ENCODE measurements around the gene AGFG2. TPM values are rescaled to one million over a fixed set of nuclear protein-coding genes. Genes with fewer than 3 reads are reported as not detected.

AGFG2 gene
- total and polyA plus RNA-seq, 2 donors: 9.9 to 36.6 TPM

DNA sequence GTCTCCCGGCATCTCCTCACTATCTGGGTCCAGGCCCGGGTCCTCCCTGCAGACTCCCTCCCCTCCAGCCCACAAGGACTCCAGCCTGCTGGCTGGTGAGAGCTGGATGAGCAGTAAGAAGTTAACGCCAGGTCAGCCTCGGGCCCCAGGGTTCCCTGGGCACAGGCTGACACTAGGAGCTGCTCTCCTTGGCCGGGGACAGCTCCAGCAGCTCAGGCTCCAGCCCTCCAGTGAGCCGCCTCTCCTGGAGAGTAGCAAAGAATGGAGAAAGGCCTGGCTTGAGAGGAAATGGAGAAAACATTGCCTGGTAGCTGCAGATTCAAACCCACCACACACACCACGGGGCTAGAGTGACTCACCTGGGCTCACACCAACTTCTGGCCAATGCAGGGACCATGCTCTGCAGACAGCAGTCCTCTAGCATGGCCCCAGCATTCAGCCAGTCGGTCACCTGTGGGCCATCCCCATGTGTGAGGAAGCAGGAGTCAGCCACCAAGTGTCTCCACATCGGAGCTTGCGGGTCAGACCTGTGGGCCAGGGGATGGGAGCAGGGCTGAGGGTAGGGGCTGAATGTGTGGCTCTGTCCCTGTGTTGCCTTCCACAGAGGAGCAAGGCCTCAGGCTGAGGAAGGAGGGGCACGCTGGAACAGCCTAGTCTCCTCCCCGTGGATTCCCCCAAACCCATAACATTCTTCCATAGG, 28.2 kb downstream of the AGFG2 start:
- H3K36me3 ChIP-seq (ENCODE audit: insufficient read depth): no peaks in the 10 kb centered on the region
- no peak overlapping the region for H3K4me3 ChIP-seq (ENCODE audit: low read depth, low read length)
- H3K27ac ChIP-seq (ENCODE audit: low read depth): no peak overlapping the region
- no peak for DNase-seq (ENCODE audit: extremely low spot score)
- H3K4me1 ChIP-seq (ENCODE audit: insufficient read depth): no peaks in the 10 kb centered on the region
- 64% methylated on average over 12 of the region's 12 CpGs for WGBS

DNA sequence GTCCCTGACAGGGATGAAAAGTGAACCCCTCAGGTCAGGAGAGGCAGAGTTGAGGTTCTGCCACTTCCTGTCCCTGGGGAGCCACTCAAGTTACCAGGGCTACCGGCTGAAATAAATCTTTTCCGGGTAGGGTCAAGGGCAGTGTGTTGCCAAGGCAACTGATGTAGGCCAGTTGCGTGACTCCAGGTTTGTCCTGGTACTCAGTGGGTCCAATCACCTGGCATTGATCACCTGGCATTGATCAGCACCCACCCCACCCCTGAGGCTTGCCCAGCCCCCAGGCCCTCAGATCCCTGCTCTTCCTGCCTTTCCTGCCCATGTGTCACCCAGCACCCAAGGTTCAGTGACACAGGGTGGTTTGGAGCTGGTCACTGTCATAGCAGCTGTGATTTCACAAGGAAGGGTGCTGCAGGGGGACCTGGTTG, 28.8 kb downstream of the AGFG2 start:
- 53% methylated on average over 3 of the region's 3 CpGs for WGBS
- Histone ChIP-seq H3K36me3 (ENCODE audit: insufficient read depth) (no peaks in the 10 kb centered on the region), H3K27ac (ENCODE audit: low read depth) (no peak overlapping the region), H3K4me3 (ENCODE audit: low read depth, low read length) (no peak overlapping the region), H3K4me1 (ENCODE audit: insufficient read depth) (no peaks in the 10 kb centered on the region)
- no peak for DNase-seq (ENCODE audit: extremely low spot score)

DNA sequence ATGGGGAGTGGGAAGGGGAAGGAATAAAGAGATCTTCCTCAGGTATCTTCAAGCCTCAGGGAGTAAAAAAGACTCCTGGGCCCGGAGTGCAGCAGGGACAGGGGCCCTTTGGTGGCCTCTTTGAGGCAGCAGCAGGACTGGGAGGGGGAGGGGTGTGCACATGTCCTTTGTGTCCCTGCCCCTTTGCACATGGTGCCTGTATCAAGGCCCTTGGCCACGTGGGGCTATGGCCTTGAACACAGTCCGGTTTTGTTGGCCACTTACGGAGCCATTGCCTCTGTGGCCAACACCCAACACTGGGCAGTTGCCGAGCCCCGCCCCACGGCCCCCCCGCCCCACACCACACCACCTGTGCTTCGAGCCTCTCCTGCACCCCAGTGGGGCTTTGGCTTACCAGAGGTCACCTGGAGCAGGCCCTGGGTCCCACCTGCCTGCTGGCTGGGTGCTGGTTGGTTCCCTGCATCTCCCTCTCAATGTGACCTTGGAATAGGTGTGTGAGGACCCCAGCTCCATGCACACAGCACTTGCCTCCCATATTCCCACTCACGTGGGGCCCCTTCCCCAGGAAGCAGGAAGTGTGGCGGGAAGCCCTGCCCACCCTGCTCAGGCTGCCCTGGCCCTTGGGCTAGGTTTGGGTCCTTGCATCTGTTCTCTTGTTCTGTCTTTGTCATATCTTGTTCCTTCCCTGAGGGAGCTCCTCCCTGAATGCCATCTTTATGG, 29.3 kb downstream of the AGFG2 start:
- Histone ChIP-seq H3K4me1 (ENCODE audit: insufficient read depth) (no peaks in the 10 kb centered on the region), H3K4me3 (ENCODE audit: low read depth, low read length) (no peak overlapping the region), H3K27ac (ENCODE audit: low read depth) (no peak overlapping the region), H3K36me3 (ENCODE audit: insufficient read depth) (no peaks in the 10 kb centered on the region)
- WGBS: 75% methylated on average over 11 of the region's 11 CpGs
- DNase-seq (ENCODE audit: extremely low spot score): no peak

DNA sequence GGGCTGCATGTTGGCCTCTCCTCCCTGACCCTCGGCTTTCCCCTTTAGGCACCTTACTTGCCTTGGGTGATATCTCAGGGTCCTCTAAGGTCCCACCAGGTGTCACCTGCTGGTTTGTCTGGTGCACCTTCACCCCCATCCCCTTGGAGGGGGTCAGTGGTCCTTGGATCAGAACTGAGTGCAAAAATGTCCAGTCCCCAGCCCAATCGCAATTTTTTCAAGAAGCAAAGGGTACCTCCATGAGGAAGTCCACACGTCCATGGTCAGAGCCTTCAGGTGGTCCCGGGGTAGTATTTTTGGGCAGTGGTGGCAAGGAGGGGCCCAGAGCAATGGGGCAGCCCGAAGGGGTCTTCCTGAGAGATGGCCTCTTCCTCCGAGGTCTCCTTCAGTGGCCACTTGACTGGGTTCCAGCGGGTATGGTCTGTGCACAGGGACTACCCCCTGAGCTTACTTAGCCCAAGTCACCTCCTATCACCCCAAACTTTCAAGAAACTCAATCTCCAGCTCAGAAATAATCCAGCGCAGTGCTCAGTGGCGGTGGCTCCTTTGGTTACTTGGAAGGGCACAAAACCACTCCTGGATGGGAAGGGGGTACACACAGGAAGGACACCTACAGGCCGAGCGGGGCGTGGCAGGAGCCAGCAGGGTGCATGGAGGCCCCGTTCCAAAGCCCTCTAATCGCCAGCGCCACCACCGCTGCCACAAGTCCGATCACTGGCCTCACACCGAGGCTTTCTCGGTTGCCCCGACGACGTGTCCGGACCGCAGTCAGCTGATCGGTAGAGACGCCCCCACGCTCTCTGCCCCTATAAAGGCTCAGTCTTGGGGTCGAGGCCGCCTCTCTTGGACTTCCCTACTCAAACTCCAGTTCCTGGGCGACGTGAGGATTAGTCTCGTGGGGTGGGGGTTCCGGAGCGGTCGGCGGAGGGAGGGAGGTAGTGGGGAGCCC, 30.2 kb downstream of the AGFG2 start:
- Histone ChIP-seq H3K36me3 (ENCODE audit: insufficient read depth) (no peaks in the 10 kb centered on the region), H3K27ac (ENCODE audit: low read depth) (no peak overlapping the region), H3K4me1 (ENCODE audit: insufficient read depth) (no peaks in the 10 kb centered on the region), H3K4me3 (ENCODE audit: low read depth, low read length) (peak overlapping the region; percentile 15)
- DNase-seq (ENCODE audit: extremely low spot score): no peak
- 22% methylated on average over 36 of the region's 36 CpGs for WGBS

DNA sequence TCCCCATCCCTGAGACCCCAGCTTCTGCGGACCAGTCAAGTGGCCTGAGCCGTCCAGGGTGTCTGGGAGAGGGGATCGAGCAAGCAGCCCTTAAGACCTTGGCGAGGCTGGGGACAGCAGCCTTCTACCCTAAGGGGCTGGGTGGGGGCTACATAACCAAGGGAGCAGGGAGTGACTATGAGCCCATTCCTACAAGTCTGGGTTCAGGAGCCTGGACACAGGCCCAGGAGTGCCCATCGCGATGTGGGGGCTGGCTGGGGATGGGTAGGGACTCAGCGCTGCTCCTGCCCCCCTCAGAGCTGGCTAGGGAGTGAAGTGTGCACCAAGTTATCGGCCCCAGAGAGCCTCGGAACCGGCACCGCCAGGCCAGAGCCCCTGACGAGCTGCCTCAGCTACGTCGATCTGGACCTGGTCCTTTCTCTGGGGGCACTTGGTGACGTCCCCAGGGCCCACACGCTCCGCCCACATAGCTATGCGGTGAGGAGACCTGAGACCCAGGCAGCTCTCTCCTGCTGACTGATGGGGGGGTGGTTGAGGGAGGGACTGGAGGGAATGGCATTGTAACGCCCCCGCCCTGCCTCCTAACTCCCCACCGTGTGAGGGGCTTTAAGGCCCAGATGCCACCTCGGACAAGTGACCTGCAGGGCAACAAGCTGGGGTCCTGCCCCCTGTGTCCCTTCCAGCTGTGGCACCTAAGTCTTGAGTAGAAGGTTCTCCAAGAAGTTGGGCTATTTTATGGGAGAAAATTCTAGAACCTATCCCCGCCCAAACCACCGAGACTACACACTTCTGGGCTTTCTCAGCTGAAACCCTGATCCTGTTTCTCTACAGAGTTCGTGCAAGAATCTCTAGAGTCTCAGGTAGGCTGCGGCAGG, 32.2 kb downstream of the AGFG2 start:
- Histone ChIP-seq H3K4me1 (ENCODE audit: insufficient read depth) (no peaks in the 10 kb centered on the region), H3K36me3 (ENCODE audit: insufficient read depth) (peaks cover 7% of the 10 kb centered on the region), H3K4me3 (ENCODE audit: low read depth, low read length) (no peak overlapping the region), H3K27ac (ENCODE audit: low read depth) (no peak overlapping the region)
- DNase-seq (ENCODE audit: extremely low spot score): no peak
- 70% methylated on average over 26 of the region's 26 CpGs for WGBS

DNA sequence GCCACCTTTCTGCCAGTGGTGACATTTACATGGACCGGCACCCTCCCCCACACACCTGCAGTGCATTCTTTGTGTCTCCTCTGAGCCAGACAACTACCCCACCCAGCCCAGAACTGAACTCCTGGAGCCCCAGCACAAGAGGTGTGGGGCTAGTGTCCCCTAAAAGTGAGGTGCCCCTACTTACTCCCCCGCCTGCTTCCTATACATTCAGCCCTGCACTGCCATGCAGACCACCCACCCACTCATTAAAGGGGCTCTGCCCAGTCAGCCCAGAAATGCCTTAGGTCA, 32.8 kb downstream of the AGFG2 start:
- Histone ChIP-seq H3K36me3 (ENCODE audit: insufficient read depth) (peaks cover 10% of the 10 kb centered on the region), H3K27ac (ENCODE audit: low read depth) (no peak overlapping the region), H3K4me1 (ENCODE audit: insufficient read depth) (no peaks in the 10 kb centered on the region), H3K4me3 (ENCODE audit: low read depth, low read length) (no peak overlapping the region)
- DNase-seq (ENCODE audit: extremely low spot score): no peak
- WGBS: 98% methylated on average over 2 of the region's 2 CpGs

DNA sequence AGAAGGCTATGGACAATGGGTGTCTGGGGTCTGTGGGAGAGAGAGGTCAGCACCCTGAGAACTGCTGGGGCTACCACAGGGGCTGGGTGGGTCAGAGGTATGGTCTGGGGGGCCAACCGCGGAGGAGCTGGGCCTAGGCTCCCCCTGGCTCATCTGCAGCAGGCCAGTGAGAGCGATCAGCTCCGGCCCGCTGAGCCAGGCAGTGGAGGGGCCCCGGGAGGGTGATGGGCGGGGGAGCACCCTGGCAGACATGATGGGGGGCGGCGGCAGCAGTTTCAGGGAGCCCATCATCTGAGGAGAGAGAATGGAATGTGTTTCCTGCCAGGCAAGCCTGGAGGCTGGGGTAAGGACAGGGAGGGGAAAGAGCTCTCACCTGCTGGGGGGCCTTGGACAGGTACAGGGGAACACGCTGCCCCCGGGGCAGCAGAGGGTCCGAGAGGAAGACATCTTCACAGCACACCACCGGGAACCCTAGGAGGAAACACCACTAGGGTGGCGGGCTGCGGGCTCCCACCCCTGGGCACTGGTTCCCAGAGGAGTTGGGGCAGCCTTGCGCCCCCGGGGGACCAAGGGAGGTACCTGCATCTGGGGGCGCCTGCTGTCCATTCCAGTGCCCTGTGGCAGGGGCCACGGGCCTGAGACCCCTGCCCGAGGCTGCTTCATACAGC, 33.4 kb downstream of the AGFG2 start:
- H3K4me3 ChIP-seq (ENCODE audit: low read depth, low read length): no peak overlapping the region
- H3K4me1 ChIP-seq (ENCODE audit: insufficient read depth): no peaks in the 10 kb centered on the region
- DNase-seq (ENCODE audit: extremely low spot score): no peak
- H3K36me3 ChIP-seq (ENCODE audit: insufficient read depth): peaks cover 12% of the 10 kb centered on the region
- WGBS: 77% methylated on average over 20 of the region's 20 CpGs
- no peak overlapping the region for H3K27ac ChIP-seq (ENCODE audit: low read depth)

DNA sequence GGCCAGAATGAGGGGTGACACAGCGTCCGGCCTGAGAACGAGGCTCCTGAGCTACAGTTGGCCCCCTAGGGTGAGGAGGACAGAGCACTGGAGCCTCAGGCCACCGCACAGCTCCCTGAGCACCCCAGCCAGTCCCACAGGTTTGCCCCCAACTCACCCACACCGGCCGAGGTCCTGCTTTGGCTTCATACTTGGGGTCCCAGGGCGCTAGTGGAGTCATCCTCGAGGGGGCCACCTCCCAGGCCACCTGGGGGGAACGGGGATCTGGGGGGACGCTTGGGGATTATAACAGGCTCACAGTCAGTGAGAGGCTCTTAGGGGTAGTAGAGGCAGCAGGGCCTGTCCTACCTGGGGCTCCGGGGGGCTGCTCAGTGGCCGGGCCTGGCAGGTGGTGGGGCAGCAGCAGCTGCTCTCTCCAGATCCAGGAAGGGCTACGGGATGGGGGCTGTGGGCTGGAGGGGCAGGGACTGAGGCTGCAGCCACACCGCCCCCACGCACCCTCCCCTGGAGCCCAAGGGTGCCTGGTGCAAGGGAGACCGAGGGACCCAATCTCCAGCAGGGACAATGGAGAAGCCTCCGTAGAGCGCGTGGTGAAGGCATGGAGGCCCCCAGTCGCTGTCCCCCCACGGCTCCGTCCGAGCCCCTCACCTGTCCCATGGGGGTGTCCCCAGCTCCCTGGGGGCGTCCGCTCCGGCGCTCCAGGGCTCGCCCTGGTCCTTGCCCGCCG, 34.1 kb downstream of the AGFG2 start:
- no peak for DNase-seq (ENCODE audit: extremely low spot score)
- H3K36me3 ChIP-seq (ENCODE audit: insufficient read depth): peaks cover 15% of the 10 kb centered on the region

DNA sequence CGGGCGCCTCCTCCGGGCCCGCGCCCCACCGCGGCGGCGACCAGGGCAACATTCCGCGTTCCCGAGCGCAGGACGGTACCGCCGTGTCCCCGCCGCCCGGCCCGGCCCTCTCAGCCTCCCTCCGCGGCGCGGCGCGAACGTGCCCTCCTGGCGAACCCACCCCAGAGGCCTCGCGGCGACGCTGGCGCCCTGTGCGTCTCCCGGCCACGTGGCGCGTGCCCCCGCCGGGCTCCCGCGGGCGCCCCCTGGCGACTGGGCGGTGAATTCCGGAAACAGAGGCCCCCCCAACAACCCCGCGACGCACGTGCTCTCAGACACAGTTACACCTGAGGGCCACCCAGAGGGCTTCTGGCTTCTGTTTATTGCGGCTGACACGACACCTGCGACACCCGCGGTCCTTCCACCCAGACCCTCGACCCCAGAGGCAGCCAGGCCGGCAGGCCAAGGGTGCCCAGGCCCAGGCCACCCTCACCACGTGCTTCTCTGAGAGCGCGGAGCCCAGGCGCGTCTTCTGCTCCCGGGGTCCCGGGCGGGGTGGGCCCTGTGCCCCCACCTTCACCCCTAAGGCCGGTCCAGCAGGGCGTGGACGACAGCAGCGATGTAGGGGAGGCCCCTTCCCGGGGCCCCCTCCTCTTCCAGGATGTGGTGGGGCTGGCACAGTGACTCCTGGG, 34.8 kb downstream of the AGFG2 start, which contains the start of gene SAP25:
Gene SAP25 (minus strand): TSS at position 210 of the 671 bp plus-strand sequence. CDS start 158 bp downstream, at position 52.
- H3K27ac ChIP-seq (ENCODE audit: low read depth): no peak within 1 kb of the TSS
- H3K4me3 ChIP-seq (ENCODE audit: low read depth, low read length): no peak within 1 kb of the TSS
- H3K4me1 ChIP-seq (ENCODE audit: insufficient read depth): no peaks in the 10 kb centered on the region
- 91% methylated on average over 70 of the region's 70 CpGs for WGBS
- no peak for DNase-seq (ENCODE audit: extremely low spot score)
- peaks cover 15% of the 10 kb centered on the region for H3K36me3 ChIP-seq (ENCODE audit: insufficient read depth)

More for the DNA sequence above, 34.1 kb downstream of the AGFG2 start:
- Histone ChIP-seq H3K4me1 (ENCODE audit: insufficient read depth) (no peaks in the 10 kb centered on the region), H3K4me3 (ENCODE audit: low read depth, low read length) (no peak overlapping the region), H3K27ac (ENCODE audit: low read depth) (no peak overlapping the region)
- WGBS: 94% methylated on average over 30 of the region's 30 CpGs

DNA sequence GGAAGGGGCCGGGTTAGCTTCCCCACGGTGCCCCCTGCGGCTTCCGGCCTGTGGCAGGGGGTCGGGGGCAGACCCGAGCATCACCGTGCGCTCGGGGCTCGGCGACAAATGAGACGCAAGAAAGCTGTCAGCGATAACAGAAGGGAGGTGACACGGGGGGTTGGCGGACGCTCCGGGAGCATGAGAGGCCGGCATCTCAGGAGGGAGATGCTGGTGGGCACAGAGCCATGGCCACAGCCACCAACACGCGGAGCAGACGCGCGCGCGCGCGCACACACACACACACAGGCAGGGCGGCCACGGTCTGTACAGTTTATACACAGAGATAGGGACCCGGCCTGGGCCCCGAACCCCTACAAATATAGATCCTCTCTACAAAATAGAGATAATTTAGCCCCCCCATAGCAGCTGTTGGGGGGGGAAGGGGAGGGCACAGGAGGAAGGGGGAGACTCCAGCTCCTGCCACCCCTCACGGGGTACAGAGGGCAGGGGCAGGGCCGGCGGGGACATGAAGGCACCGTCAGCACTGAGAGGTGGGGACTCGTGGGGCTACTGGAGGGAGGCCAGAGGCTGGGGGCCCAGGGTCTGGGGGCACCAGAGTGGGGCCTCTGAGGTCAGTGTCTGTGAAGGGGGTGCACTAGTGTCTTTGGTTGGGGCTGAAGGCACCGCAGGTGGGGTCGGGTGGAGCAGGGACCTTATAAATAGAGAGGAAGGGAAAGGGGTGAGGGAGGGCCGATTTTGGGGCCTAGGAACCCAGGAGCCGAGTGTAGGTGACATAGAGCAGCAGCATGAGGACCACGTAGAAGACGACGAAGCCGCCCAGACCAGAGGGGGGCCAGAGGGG, 35.6 kb downstream of the AGFG2 start:
- 89% methylated on average over 44 of the region's 44 CpGs for WGBS
- Histone ChIP-seq H3K4me3 (ENCODE audit: low read depth, low read length) (no peak overlapping the region), H3K4me1 (ENCODE audit: insufficient read depth) (no peaks in the 10 kb centered on the region), H3K36me3 (ENCODE audit: insufficient read depth) (peaks cover 15% of the 10 kb centered on the region), H3K27ac (ENCODE audit: low read depth) (no peak overlapping the region)
- no peak for DNase-seq (ENCODE audit: extremely low spot score)

DNA sequence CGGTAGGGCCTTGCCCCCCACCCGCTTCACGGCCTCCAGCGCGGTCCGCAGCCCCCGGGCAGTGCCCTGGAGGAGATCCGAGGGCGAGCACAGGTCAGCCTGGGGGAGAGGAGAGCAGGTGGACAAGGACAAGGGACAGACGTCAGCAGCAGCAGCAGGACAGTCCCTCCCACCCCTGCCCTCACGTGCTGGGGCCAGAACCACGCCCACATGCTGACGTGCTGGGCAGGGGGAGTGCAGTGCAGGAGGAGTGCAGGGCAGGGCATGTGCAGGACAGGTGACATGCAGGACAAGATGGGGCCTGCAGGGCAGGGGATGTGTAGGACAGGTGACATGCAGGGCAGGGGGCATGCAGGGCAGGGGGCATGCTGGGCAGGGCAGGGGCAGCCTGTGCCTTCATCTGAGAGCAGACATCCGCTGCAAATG, 36.2 kb downstream of the AGFG2 start:
- no peak overlapping the region for H3K27ac ChIP-seq (ENCODE audit: low read depth)
- H3K36me3 ChIP-seq (ENCODE audit: insufficient read depth): peaks cover 15% of the 10 kb centered on the region
- no peak overlapping the region for H3K4me3 ChIP-seq (ENCODE audit: low read depth, low read length)
- no peaks in the 10 kb centered on the region for H3K4me1 ChIP-seq (ENCODE audit: insufficient read depth)
- WGBS: 80% methylated on average over 14 of the region's 14 CpGs
- no peak for DNase-seq (ENCODE audit: extremely low spot score)
